HG03442 (cell line): ENCODE measurements around the gene GCN1.

ENCODE experiments used
- ATAC-seq: cut with Tn5 transposase; IDR thresholded peaks from one replicate; pipeline ENCODE4 v1.9.1; 2021; ENCODE audit warnings: mild to moderate bottlenecking, moderate library complexity; ENCODE audit not compliant: unreplicated experiment

The GCN1 gene

GRCh38 chr12:120098756-120099470 is 95.6 kb downstream of the GCN1 start:
- ATAC-seq = no peak

GRCh38 chr12:120096671-120097202 is 97.8 kb downstream of the GCN1 start:
- ATAC-seq = no peak

GRCh38 chr12:120095736-120096135 is 98.8 kb downstream of the GCN1 start:
- no peak for ATAC-seq

GRCh38 chr12:120095331-120095730 is 99.2 kb downstream of the GCN1 start:
- no peak for ATAC-seq

GRCh38 chr12:120094485-120094884 is 100.0 kb downstream of the GCN1 start:
- ATAC-seq = no peak

GRCh38 chr12:120093592-120094355 is 100.7 kb downstream of the GCN1 start:
- ATAC-seq = no peak

GRCh38 chr12:120093336-120093591 is 101.3 kb downstream of the GCN1 start:
- ATAC-seq = no peak

GRCh38 chr12:120092551-120093335 is 101.8 kb downstream of the GCN1 start:
- no peak for ATAC-seq

GRCh38 chr12:120091371-120092090 is 103.0 kb downstream of the GCN1 start:
- no peak for ATAC-seq

GRCh38 chr12:120090626-120091295 is 103.8 kb downstream of the GCN1 start:
- no peak for ATAC-seq

- ATAC-seq = no peak
Observed at GRCh38 chr12:120090206-120090605, 104.3 kb downstream of the GCN1 start.

GRCh38 chr12:120089796-120090195 is 104.7 kb downstream of the GCN1 start:
- ATAC-seq = no peak

GRCh38 chr12:120089105-120089504 is 105.4 kb downstream of the GCN1 start:
- no peak for ATAC-seq

- peak; percentile 98 for ATAC-seq
Observed at GRCh38 chr12:120086801-120087621, 107.5 kb downstream of the GCN1 start.

- ATAC-seq = no peak
Observed at GRCh38 chr12:120085920-120086645, 108.4 kb downstream of the GCN1 start.

- no peak for ATAC-seq
Observed at GRCh38 chr12:120081641-120082040, 112.9 kb downstream of the GCN1 start.

GRCh38 chr12:120079411-120080400 is 114.8 kb downstream of the GCN1 start:
- ATAC-seq = no peak

- no peak for ATAC-seq
Observed at GRCh38 chr12:120078868-120079267, 115.6 kb downstream of the GCN1 start.
